K562 (cell line): ENCODE data around the gene ZNF48. TPM values are rescaled to one million over a fixed set of nuclear protein-coding genes. Genes with fewer than 3 reads are reported as not detected.
A peak's percentile ranks its signal among the peaks of the same experiment; 100 is the strongest.

Source experiments
- ATF3 ChIP-seq, 2 experiments: fragments of 450-650 bp in 1 of 2; sonication (generic) in 1 of 2; formaldehyde crosslinking in 1 of 2; IDR thresholded peaks in 1 of 2; conservative IDR thresholded peaks in 1 of 2; 2 replicates each; pipeline versions ENCODE4 v1.6.1 to v1.8.1; 2016 to 2023; ENCODE audit warnings: mild to moderate bottlenecking in 2 of 2, moderate library complexity in 2 of 2, inconsistent platforms in 1 of 2, missing genetic modification reagents in 1 of 2
- CREM ChIP-seq: IDR thresholded peaks from 2 replicates; pipeline ENCODE4 v1.6.1; 2014; ENCODE audit warnings: antibody characterized with exemption, low read depth
- DACH1 ChIP-seq: fragments of 450-650 bp; IDR thresholded peaks from 2 replicates; pipeline ENCODE4 v1.6.1; 2018; ENCODE audit not compliant: partially characterized antibody
- ETV6 ChIP-seq, 3 experiments: fragments of 150-350 bp in 1 of 3; sonication (generic) in 1 of 3; formaldehyde crosslinking in 1 of 3; IDR thresholded peaks; 2 replicates each; pipeline versions ENCODE4 v1.6.1 to v1.8.0; 2014 to 2022; ENCODE audit warnings: borderline replicate concordance in 2 of 3, low read depth in 2 of 3, antibody characterized with exemption in 1 of 3, low read length in 1 of 3, mild to moderate bottlenecking in 1 of 3, missing genetic modification reagents in 1 of 3
- HDAC2 ChIP-seq: fragments of 450-650 bp; IDR thresholded peaks from 2 replicates; pipeline ENCODE4 v1.6.1; 2016; ENCODE audit warnings: mild to moderate bottlenecking
- HMGN3 ChIP-seq: IDR thresholded peaks from 2 replicates; pipeline ENCODE4 v1.6.1; 2011; ENCODE audit warnings: borderline replicate concordance, low read depth, mild to moderate bottlenecking, mixed read lengths, low read length; ENCODE audit not compliant: insufficient read length; ENCODE audit errors: extremely low read depth
- KLF1 ChIP-seq: fragments of 450-650 bp; IDR thresholded peaks from 2 replicates; pipeline ENCODE4 v1.6.1; 2016; ENCODE audit warnings: missing genetic modification characterization, missing compliant biosample characterization
- NKRF ChIP-seq: fragments of 450-650 bp; IDR thresholded peaks from 2 replicates; pipeline ENCODE4 v1.6.1; 2016; ENCODE audit warnings: borderline replicate concordance
- PYGO2 ChIP-seq: fragments of 450-650 bp; IDR thresholded peaks from 2 replicates; pipeline ENCODE4 v1.6.1; 2016; ENCODE audit warnings: mild to moderate bottlenecking, missing genetic modification characterization, moderate library complexity, missing compliant biosample characterization
- RBM15 ChIP-seq: fragments of 200-400 bp; formaldehyde crosslinking; IDR thresholded peaks from 2 replicates; pipeline ENCODE4 v1.6.1; 2018; ENCODE audit warnings: mild to moderate bottlenecking, low read length, moderate library complexity; ENCODE audit not compliant: insufficient read depth
- RBM25 ChIP-seq: fragments of 200-400 bp; formaldehyde crosslinking; IDR thresholded peaks from 2 replicates; pipeline ENCODE4 v1.6.1; 2018; ENCODE audit warnings: low read length, low read depth, moderate library complexity; ENCODE audit not compliant: severe bottlenecking
- SNAPC5 ChIP-seq: fragments of 250-450 bp; sonication (Bioruptor Pico); IDR thresholded peaks from 2 replicates; pipeline ENCODE4 v1.8.0; 2021; ENCODE audit warnings: moderate library complexity, mild to moderate bottlenecking, inconsistent platforms
- STAG1 ChIP-seq: sonication (generic); formaldehyde crosslinking; IDR thresholded peaks from 2 replicates; pipeline ENCODE4 v1.5.0; 2020; ENCODE audit warnings: missing genetic modification reagents, borderline replicate concordance
- TRIM24 ChIP-seq, 2 experiments: fragments of 450-650 bp; IDR thresholded peaks; 2 replicates each; pipeline ENCODE4 v1.6.1; 2016
- ZBTB5 ChIP-seq: fragments of 450-650 bp; IDR thresholded peaks from 2 replicates; pipeline ENCODE4 v1.6.1; 2017; ENCODE audit warnings: antibody characterized with exemption
- ZNF41 ChIP-seq: fragments of 250-450 bp; sonication (Bioruptor Pico); conservative IDR thresholded peaks from 2 replicates; pipeline ENCODE4 v1.4.0; 2020; ENCODE audit warnings: mild to moderate bottlenecking
- ZNF644 ChIP-seq: fragments of 200-800 bp; sonication (Bioruptor generic); IDR thresholded peaks from 2 replicates; pipeline ENCODE4 v1.6.1; 2016; ENCODE audit warnings: low read depth, missing genetic modification characterization, missing compliant biosample characterization
- polyA plus RNA-seq, 8 experiments: library from polyadenylated mRNA; depleted of rRNA in 4 of 8; stranded (reverse) in 5 of 8; unstranded in 3 of 8; fragments of >200 nt; fragmentation: Nextera tagmentation in 2 of 8; fragmentation: Illumina TruSeq in 1 of 8; extraction: Ambion mirVana in 2 of 8; extraction: Trizol in 1 of 8; gene quantifications; 2 replicates each; pipeline versions ENCODE4 v1.2.1 to v1.2.3, GENCODE V29; 2011 to 2014; ENCODE audit warnings: inconsistent platforms in 1 of 8, missing spikeins in 1 of 8
- total RNA-seq, 7 experiments: library from RNA; depleted of rRNA in 6 of 7; stranded (reverse); fragments of >200 nt in 6 of 7; fragmentation: Illumina TruSeq in 2 of 7; extraction: Trizol in 2 of 7; gene quantifications; 2 replicates each; pipeline versions ENCODE4 v1.2.1 to v1.2.3, GENCODE V29; 2011 to 2021; ENCODE audit warnings: low replicate concordance in 1 of 7
- TF ChIP-seq, protein P1 (sequence below): sonication (generic); IDR thresholded peaks from 2 replicates; pipeline ENCODE4 v1.6.1; 2016

Gene ZNF48
- total and polyA plus RNA-seq, 9 of the 15 experiments (the other 6 are each of a cell fraction or from before 2014, with no cell fraction given): 0.38 to 11.6 (median 4.7) TPM

DNA sequence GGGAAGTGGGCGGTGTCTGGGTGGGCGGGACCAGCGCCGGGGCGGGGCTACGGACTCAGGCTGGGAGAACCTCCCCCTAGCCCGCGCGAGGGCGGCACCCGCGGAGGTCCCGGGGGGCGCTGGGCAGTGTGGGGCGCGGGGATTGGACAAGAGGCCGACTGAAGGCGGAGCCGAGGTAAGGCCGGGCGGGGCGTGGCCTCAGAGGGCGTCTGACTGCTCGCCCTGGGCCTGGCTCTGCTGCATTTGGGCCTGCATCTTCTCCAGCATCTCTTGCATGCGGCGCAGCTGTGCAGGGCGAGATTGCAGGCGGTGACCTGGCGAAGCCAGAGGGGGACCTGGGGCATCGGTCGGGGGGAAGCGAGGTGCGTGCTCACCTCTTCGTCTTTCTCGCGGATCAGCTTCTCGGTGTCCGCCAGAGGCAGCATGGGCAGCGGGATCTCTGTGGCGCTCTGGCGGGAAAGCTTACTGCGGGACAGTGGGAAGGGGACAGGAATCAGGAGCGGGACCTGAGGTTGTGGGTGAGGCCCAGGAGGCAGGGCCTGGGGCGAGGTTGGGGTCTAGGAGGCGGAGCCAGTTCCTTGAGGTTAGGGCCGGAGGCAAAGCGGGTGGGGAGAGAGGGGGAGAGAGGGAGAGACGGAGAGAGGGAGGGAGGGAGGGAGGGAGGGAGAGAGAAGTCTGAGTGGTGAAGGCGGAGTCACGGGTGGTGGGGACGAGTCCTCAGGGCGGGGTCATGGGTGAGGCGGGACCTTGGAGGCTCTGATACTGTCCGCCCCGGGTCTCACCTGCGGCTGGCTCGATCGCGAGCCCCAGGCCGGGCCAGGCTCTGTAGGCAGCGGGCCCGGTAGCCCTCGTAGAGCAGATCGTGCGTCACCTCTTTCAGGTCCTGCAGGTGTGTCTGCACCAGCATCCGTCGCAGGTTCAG lies 16.7 kb upstream of the ZNF48 start (continued):
- TF ChIP-seq ATF3 (IDR thresholded peaks at IDR 0.05): no peak
- no peak for TF ChIP-seq ATF3 (CRISPR knock-in tag; conservative IDR thresholded peaks at IDR 0.05)
- TF ChIP-seq NKRF: peak; percentile 82
- no peak for TF ChIP-seq SNAPC5 (CRISPR knock-in tag)
- peak in 1 of 2 experiments; percentile 28; a peak in 1 of 4 replicates for TF ChIP-seq TRIM24 (IDR thresholded peaks at IDR 0.05)
- peak; percentile 72 for TF ChIP-seq HDAC2
- no peak for TF ChIP-seq ZBTB5
- TF ChIP-seq CREM: peak; percentile 13; the same call in 1 of the 2 replicates
- TF ChIP-seq, protein P1, sequence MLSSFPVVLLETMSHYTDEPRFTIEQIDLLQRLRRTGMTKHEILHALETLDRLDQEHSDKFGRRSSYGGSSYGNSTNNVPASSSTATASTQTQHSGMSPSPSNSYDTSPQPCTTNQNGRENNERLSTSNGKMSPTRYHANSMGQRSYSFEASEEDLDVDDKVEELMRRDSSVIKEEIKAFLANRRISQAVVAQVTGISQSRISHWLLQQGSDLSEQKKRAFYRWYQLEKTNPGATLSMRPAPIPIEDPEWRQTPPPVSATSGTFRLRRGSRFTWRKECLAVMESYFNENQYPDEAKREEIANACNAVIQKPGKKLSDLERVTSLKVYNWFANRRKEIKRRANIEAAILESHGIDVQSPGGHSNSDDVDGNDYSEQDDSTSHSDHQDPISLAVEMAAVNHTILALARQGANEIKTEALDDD: no peak
- peak; percentile 17 for TF ChIP-seq RBM25
- no peak for TF ChIP-seq RBM15
- TF ChIP-seq PYGO2 (tag): no peak
- TF ChIP-seq ETV6 (IDR thresholded peaks at IDR 0.05; ENCODE audit: borderline replicate concordance in 1 of 2, low read depth in 2 of 2, low read length in 1 of 2): no peak
- 0 out of 2 replicates have a peak, but pooled peaks have one; percentile 68 for TF ChIP-seq ETV6 (CRISPR knock-in tag; IDR thresholded peaks at IDR 0.05; ENCODE audit: borderline replicate concordance)
- TF ChIP-seq KLF1 (tag): no peak
- no peak for TF ChIP-seq ZNF644 (tag)
- TF ChIP-seq ZNF41 (CRISPR knock-in tag): no peak
- 0 out of 2 replicates have a peak, but pooled peaks have one; percentile 11 for TF ChIP-seq STAG1 (CRISPR knock-in tag)
- TF ChIP-seq DACH1: no peak
- TF ChIP-seq HMGN3: peak; percentile 84
